ENCODE data around the gene OCLN.
"Not testable (repeated sequence)": the region's sequence is repeated elsewhere in the genome, so short reads cannot be mapped to it uniquely, and the experiment has no call there.

OCLN gene

DNA sequence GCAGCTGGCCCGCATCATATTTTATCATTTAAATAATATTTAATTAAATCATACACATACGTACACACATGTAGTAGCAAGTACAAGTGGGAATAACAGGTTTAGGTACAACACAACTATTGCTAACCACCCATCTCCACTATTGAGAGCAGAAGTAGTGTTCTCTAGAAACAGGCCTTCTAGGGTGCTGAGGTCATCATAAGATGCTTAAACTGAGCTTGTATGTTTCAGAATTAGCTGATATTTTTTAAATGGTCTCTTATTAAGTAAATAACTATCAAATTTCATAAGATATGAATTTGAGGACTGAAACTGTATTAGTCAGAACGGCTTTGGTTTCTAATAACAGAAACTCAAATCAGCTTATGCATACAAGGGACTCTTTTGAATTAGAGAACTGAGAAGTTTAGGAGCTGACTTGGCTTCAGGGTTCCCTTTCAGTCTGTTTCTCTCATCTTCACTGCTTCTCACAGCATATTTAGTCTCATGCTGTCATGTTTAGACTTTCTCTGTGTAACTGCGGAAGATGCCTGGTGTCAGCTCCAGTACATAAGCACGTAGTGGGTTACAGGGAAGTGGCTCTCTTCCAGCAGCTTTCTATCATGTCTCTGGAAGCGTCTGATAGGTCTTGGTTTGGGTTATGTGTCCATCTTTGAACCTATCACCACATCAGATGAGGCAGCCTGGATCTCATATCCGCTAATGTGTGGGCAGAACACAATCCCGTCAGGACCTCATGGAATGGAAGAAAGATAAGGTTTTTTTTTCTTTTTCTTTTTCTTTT is 25.0 kb upstream of the OCLN start:
- Histone ChIP-seq H3K4me3 (replicated peaks; ENCODE audit: insufficient read depth, low read length) (no peak overlapping the region), H3K27ac (replicated peaks) (no peak overlapping the region), H3K27me3 (ENCODE audit: insufficient read depth, poor library complexity, severe bottlenecking) (no peaks in the 10 kb centered on the region)
- no peak for DNase-seq (ENCODE audit: low read depth in 1 of 2, low spot score in 1 of 2)
- no peak for TF ChIP-seq POLR2AphosphoS5 (IDR thresholded peaks at IDR 0.05; ENCODE audit: low read depth)
- TF ChIP-seq, protein P1, sequence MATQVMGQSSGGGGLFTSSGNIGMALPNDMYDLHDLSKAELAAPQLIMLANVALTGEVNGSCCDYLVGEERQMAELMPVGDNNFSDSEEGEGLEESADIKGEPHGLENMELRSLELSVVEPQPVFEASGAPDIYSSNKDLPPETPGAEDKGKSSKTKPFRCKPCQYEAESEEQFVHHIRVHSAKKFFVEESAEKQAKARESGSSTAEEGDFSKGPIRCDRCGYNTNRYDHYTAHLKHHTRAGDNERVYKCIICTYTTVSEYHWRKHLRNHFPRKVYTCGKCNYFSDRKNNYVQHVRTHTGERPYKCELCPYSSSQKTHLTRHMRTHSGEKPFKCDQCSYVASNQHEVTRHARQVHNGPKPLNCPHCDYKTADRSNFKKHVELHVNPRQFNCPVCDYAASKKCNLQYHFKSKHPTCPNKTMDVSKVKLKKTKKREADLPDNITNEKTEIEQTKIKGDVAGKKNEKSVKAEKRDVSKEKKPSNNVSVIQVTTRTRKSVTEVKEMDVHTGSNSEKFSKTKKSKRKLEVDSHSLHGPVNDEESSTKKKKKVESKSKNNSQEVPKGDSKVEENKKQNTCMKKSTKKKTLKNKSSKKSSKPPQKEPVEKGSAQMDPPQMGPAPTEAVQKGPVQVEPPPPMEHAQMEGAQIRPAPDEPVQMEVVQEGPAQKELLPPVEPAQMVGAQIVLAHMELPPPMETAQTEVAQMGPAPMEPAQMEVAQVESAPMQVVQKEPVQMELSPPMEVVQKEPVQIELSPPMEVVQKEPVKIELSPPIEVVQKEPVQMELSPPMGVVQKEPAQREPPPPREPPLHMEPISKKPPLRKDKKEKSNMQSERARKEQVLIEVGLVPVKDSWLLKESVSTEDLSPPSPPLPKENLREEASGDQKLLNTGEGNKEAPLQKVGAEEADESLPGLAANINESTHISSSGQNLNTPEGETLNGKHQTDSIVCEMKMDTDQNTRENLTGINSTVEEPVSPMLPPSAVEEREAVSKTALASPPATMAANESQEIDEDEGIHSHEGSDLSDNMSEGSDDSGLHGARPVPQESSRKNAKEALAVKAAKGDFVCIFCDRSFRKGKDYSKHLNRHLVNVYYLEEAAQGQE (IDR thresholded peaks at IDR 0.05; ENCODE audit: insufficient replicate concordance, low read depth) = no peak
- TF ChIP-seq SPI1 (IDR thresholded peaks at IDR 0.05; ENCODE audit: borderline replicate concordance, low read depth) = no peak

DNA sequence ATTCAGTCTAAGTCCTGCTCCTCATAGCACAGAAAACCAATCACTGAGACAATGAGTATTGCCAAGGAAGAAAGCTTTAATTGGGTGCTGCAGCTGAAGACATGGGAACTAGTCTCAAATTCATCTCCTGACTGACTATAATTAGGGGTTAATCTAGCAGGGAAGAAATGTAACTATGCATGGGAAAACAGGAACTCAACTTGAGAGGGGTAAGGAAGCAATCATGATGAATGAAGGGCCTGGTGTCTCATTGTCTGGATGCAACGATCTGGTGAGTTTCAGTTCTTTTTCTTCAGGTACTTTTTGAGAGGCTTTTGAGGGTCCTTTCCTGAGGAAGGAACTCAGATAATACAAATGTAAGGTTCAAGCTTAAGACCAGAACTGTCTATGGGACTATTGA is 24.0 kb upstream of the OCLN start:
- TF ChIP-seq GABPA (IDR thresholded peaks at IDR 0.05; ENCODE audit: low read depth) (no peak), SPI1 (IDR thresholded peaks at IDR 0.05; ENCODE audit: borderline replicate concordance, low read depth) (peak; percentile 8; the same call in 1 of the 2 replicates)
- Histone ChIP-seq H3K4me3 (replicated peaks; ENCODE audit: insufficient read depth, low read length) (no peak overlapping the region), H3K27ac (replicated peaks) (no peak overlapping the region), H3K27me3 (ENCODE audit: insufficient read depth, poor library complexity, severe bottlenecking) (no peaks in the 10 kb centered on the region)
- no peak for DNase-seq (ENCODE audit: low read depth in 1 of 2, low spot score in 1 of 2)

DNA sequence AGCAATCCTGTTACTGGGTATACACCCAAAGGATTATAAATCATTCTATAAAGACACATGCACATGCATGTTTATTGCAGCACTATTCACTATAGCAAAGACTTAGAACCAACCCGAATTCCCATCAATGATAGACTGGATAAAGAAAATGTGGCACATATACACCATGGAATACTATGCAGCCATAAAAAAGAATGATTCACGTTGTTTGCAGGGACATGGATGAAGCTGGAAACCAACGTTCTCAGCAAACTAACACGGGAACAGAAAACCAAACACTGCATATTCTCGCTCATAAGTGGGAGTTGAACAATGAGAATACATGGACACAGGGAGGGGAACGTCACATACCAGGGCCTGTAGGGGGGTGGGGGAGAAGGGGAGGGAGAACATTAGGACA is 21.1 kb upstream of the OCLN start:
- not testable (repeated sequence) for H3K27ac ChIP-seq (replicated peaks); H3K4me3 ChIP-seq (replicated peaks; ENCODE audit: insufficient read depth, low read length); H3K27me3 ChIP-seq (ENCODE audit: insufficient read depth, poor library complexity, severe bottlenecking); DNase-seq (ENCODE audit: low read depth in 1 of 2, low spot score in 1 of 2)

DNA sequence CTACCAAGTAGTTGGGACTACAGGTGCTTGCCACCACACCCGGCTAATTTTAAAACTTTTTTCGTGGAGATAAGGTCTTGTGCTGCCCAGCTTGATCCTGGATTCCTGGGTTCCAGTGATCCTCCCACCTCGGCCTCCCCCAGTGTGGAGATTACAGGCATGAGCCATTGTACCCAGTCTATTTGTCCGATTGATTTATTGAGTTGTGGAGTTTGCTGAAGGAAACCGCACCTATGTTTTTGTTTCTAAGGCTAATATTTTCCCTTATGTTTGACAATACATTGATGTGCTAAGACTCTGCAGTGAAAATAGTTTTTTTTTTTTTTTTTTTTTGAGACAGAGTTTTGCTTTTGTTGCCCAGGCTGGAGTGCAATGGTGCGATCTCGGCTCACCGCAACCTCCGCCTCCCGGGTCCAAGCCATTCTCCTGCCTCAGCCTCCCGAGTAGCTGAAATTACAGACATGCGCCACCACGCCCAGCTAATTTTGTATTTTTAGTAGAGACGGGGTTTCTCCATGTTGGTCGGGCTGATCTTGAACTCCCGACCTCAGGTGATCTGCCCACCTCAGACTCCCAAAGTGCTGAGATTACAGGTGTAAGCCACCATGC is 20.0 kb upstream of the OCLN start:
- H3K4me3 ChIP-seq (replicated peaks; ENCODE audit: insufficient read depth, low read length); DNase-seq (ENCODE audit: low read depth in 1 of 2, low spot score in 1 of 2); H3K27ac ChIP-seq (replicated peaks); H3K27me3 ChIP-seq (ENCODE audit: insufficient read depth, poor library complexity, severe bottlenecking): not testable (repeated sequence)

DNA sequence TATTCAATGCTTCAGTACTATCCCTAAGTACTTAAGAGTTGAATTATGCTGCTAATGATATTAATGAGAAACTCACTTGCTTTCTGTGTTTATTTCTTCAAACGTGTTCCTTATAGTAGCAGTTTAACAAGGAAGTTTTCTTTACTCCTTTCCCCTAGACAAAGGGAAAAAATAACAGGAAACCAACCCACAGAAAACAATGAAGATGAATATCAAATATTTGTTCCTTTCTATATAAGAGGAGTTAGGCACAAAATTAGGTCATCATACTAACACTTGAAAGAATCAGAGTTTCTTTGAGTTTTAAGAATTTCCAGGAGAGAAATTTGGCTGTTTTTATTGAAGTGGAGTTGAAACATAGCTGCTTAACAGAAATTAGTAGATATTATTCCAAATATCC is 15.4 kb upstream of the OCLN start:
- H3K27ac ChIP-seq (replicated peaks) = no peak overlapping the region
- TF ChIP-seq SPI1 (IDR thresholded peaks at IDR 0.05; ENCODE audit: borderline replicate concordance, low read depth) = no peak
- TF ChIP-seq, protein P1 (IDR thresholded peaks at IDR 0.05; ENCODE audit: insufficient replicate concordance, low read depth) = no peak
- TF ChIP-seq GABPA (IDR thresholded peaks at IDR 0.05; ENCODE audit: low read depth) = no peak
- H3K27me3 ChIP-seq (ENCODE audit: insufficient read depth, poor library complexity, severe bottlenecking) = no peaks in the 10 kb centered on the region
- no peak overlapping the region for H3K4me3 ChIP-seq (replicated peaks; ENCODE audit: insufficient read depth, low read length)
- DNase-seq (ENCODE audit: low read depth in 1 of 2, low spot score in 1 of 2) = no peak

DNA sequence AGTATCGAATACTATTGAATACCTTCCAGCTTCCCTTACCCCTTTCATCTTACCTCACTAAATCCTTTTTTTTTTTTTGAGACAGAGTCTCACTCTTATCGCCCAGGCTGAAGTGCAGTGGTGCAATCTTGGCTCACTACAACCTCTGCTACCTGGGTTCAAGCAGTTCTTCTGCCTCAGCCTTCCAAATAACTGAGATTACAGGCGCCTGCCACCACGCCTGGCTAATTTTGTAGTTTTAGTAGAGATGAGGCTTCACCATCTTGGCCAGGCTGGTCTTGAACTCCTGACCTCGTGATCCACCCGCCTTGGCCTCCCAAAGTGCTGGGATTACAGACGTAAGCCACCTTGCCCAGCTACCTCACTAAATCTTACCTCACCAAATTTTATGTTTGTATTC is 14.3 kb upstream of the OCLN start:
- not testable (repeated sequence) for H3K27ac ChIP-seq (replicated peaks); H3K4me3 ChIP-seq (replicated peaks; ENCODE audit: insufficient read depth, low read length); H3K27me3 ChIP-seq (ENCODE audit: insufficient read depth, poor library complexity, severe bottlenecking); DNase-seq (ENCODE audit: low read depth in 1 of 2, low spot score in 1 of 2)

DNA sequence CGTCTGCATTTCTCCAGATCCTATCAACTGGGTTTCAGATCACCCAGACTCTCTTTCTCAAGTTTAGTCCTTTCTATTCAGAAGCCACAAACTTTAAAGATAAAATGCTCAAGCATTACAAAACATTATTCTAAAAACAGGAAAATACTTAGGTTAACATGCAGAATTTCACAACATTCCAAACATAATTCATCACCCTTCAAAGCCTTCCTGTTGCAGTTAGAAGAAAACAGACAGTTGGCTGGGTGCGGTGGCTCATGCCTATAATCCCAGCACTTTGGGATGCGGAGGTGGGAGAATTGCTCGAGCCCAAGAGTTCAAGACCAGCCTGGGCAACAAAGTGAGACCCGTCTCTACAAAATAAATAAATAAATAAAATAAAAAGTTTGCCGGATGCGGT is 7.7 kb upstream of the OCLN start:
- no peak for DNase-seq (ENCODE audit: low read depth in 1 of 2, low spot score in 1 of 2)
- TF ChIP-seq, protein P1 (IDR thresholded peaks at IDR 0.05; ENCODE audit: insufficient replicate concordance, low read depth) = no peak
- TF ChIP-seq POLR2AphosphoS5 (IDR thresholded peaks at IDR 0.05; ENCODE audit: low read depth) (no peak), GABPA (IDR thresholded peaks at IDR 0.05; ENCODE audit: low read depth) (no peak), SPI1 (IDR thresholded peaks at IDR 0.05; ENCODE audit: borderline replicate concordance, low read depth) (no peak)
- TF ChIP-seq, protein P2, sequence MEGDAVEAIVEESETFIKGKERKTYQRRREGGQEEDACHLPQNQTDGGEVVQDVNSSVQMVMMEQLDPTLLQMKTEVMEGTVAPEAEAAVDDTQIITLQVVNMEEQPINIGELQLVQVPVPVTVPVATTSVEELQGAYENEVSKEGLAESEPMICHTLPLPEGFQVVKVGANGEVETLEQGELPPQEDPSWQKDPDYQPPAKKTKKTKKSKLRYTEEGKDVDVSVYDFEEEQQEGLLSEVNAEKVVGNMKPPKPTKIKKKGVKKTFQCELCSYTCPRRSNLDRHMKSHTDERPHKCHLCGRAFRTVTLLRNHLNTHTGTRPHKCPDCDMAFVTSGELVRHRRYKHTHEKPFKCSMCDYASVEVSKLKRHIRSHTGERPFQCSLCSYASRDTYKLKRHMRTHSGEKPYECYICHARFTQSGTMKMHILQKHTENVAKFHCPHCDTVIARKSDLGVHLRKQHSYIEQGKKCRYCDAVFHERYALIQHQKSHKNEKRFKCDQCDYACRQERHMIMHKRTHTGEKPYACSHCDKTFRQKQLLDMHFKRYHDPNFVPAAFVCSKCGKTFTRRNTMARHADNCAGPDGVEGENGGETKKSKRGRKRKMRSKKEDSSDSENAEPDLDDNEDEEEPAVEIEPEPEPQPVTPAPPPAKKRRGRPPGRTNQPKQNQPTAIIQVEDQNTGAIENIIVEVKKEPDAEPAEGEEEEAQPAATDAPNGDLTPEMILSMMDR (IDR thresholded peaks at IDR 0.05; ENCODE audit: insufficient read depth, low read length) = no peak
- Histone ChIP-seq H3K27ac (replicated peaks) (no peak overlapping the region), H3K27me3 (ENCODE audit: insufficient read depth, poor library complexity, severe bottlenecking) (no peaks in the 10 kb centered on the region), H3K4me3 (replicated peaks; ENCODE audit: insufficient read depth, low read length) (no peak overlapping the region)

Data from HL-60 (cell line).